Ovary (tissue), 3 donors: Measurements from ENCODE around the gene ZC3H14.

Source experiments
- CTCF ChIP-seq, 3 donors: fragments of 450-650 bp in 2 of 3; fragments of 200-600 bp in 1 of 3; IDR thresholded peaks; one replicate each; pipeline versions ENCODE4 v1.5.1 to v1.8.0; 2016 to 2022; ENCODE audit warnings: antibody characterized with exemption in 3 of 3, mild to moderate bottlenecking in 1 of 3
- POLR2A ChIP-seq: fragments of 450-650 bp; IDR thresholded peaks from one replicate; pipeline ENCODE4 v1.6.1; 2017; ENCODE audit warnings: antibody characterized with exemption, mild to moderate bottlenecking, moderate library complexity
- donor health status: DM: no; HTN: no; CAD: no.

- no peak for TF ChIP-seq CTCF (IDR thresholded peaks at IDR 0.05)
- TF ChIP-seq POLR2A: no peak
These were observed 67.7 kb downstream of the ZC3H14 start for GRCh38 chr14:88630565-88630964.
